Glomerular visceral epithelial cell (primary cell): ENCODE data around the gene SMAP1.
A peak's percentile ranks its signal among the peaks of the same experiment; 100 is the strongest.

Experiments used
- DNase-seq: peaks from one replicate; pipeline ENCODE4 v3.0.0-alpha.2; 2016; ENCODE audit errors: extremely low spot score

Gene SMAP1

GRCh38 chr6:70842541-70842940, 174.9 kb downstream of the SMAP1 start:
- no peak for DNase-seq

GRCh38 chr6:70843328-70843918, 175.7 kb downstream of the SMAP1 start:
- DNase-seq, result no peak

GRCh38 chr6:70844301-70844700, 176.6 kb downstream of the SMAP1 start:
- no peak for DNase-seq

- DNase-seq, result no peak
Measured at GRCh38 chr6:70846207-70846835, 178.6 kb downstream of the SMAP1 start.

- DNase-seq, result no peak
Measured at GRCh38 chr6:70847106-70848084, 179.7 kb downstream of the SMAP1 start.

GRCh38 chr6:70849348-70850069, 181.8 kb downstream of the SMAP1 start:
- DNase-seq, result no peak

GRCh38 chr6:70852667-70853246, 185.1 kb downstream of the SMAP1 start:
- no peak for DNase-seq

- DNase-seq, result no peak
Measured at GRCh38 chr6:70857387-70858077, 189.8 kb downstream of the SMAP1 start.

- DNase-seq, result no peak
Measured at GRCh38 chr6:70860045-70860444, 192.4 kb downstream of the SMAP1 start.

GRCh38 chr6:70860920-70861319, 193.2 kb downstream of the SMAP1 start:
- DNase-seq, result no peak

- no peak for DNase-seq
Measured at GRCh38 chr6:70863343-70863742, 195.7 kb downstream of the SMAP1 start.

GRCh38 chr6:70864401-70864800, 196.7 kb downstream of the SMAP1 start:
- DNase-seq, result no peak

GRCh38 chr6:70872469-70872868, 204.8 kb downstream of the SMAP1 start:
- no peak for DNase-seq

GRCh38 chr6:70874181-70874913, 206.7 kb downstream of the SMAP1 start:
- DNase-seq, result no peak

GRCh38 chr6:70879496-70879895, 211.8 kb downstream of the SMAP1 start:
- no peak for DNase-seq

- peak; percentile 64 for DNase-seq
Measured at GRCh38 chr6:70884074-70884983, 216.6 kb downstream of the SMAP1 start.

- no peak for DNase-seq
Measured at GRCh38 chr6:70886071-70886470, 218.4 kb downstream of the SMAP1 start.

- DNase-seq, result no peak
Measured at GRCh38 chr6:70886661-70887060, 219.0 kb downstream of the SMAP1 start.

- no peak for DNase-seq
Measured at GRCh38 chr6:70889270-70889669, 221.6 kb downstream of the SMAP1 start.
